ENCODE results near the gene WFIKKN2. TPM values are rescaled to one million over a fixed set of nuclear protein-coding genes. Genes with fewer than 3 reads are reported as not detected.

The WFIKKN2 gene
- total RNA-seq, 1 donor from 2014 or later, result not detected

GRCh38 chr17:50867363-50868139, 32.2 kb downstream of the WFIKKN2 start:
- Histone ChIP-seq H3K27me3 (ENCODE audit: control insufficient read depth, insufficient read depth, low read length) (no peaks in the 10 kb centered on the region), H3K36me3 (ENCODE audit: control insufficient read depth, insufficient read depth, low read length) (no peaks in the 10 kb centered on the region), H3K4me3 (ENCODE audit: low read depth, low read length) (peak overlapping the region; percentile 78)
- DNase-seq (ENCODE audit: low read depth), result peak; percentile 79
- TF ChIP-seq CTCF (IDR thresholded peaks at IDR 0.05; ENCODE audit: insufficient read depth, low read length, poor library complexity, severe bottlenecking), result no peak

GRCh38 chr17:50868140-50868438, 32.7 kb downstream of the WFIKKN2 start:
- H3K4me3 ChIP-seq (ENCODE audit: low read depth, low read length), result peak overlapping the region; percentile 78
- DNase-seq (ENCODE audit: low read depth), result no peak
- no peaks in the 10 kb centered on the region for H3K36me3 ChIP-seq (ENCODE audit: control insufficient read depth, insufficient read depth, low read length)
- no peaks in the 10 kb centered on the region for H3K27me3 ChIP-seq (ENCODE audit: control insufficient read depth, insufficient read depth, low read length)
- no peak for TF ChIP-seq CTCF (IDR thresholded peaks at IDR 0.05; ENCODE audit: insufficient read depth, low read length, poor library complexity, severe bottlenecking)

GRCh38 chr17:50868602-50869001, 33.2 kb downstream of the WFIKKN2 start:
- Histone ChIP-seq H3K27me3 (ENCODE audit: control insufficient read depth, insufficient read depth, low read length) (no peaks in the 10 kb centered on the region), H3K4me3 (ENCODE audit: low read depth, low read length) (peak overlapping the region; percentile 78), H3K36me3 (ENCODE audit: control insufficient read depth, insufficient read depth, low read length) (no peaks in the 10 kb centered on the region)
- DNase-seq (ENCODE audit: low read depth), result no peak
- no peak for TF ChIP-seq CTCF (IDR thresholded peaks at IDR 0.05; ENCODE audit: insufficient read depth, low read length, poor library complexity, severe bottlenecking)

GRCh38 chr17:50871364-50871763, 36.0 kb downstream of the WFIKKN2 start:
- Histone ChIP-seq H3K27me3 (ENCODE audit: control insufficient read depth, insufficient read depth, low read length) (no peaks in the 10 kb centered on the region), H3K4me3 (ENCODE audit: low read depth, low read length) (no peak overlapping the region), H3K36me3 (ENCODE audit: control insufficient read depth, insufficient read depth, low read length) (no peaks in the 10 kb centered on the region)
- DNase-seq (ENCODE audit: low read depth), result no peak
- no peak for TF ChIP-seq CTCF (IDR thresholded peaks at IDR 0.05; ENCODE audit: insufficient read depth, low read length, poor library complexity, severe bottlenecking)

GRCh38 chr17:50871898-50872297, 36.5 kb downstream of the WFIKKN2 start:
- H3K27me3 ChIP-seq (ENCODE audit: control insufficient read depth, insufficient read depth, low read length), result no peaks in the 10 kb centered on the region
- TF ChIP-seq CTCF (IDR thresholded peaks at IDR 0.05; ENCODE audit: insufficient read depth, low read length, poor library complexity, severe bottlenecking), result no peak
- H3K4me3 ChIP-seq (ENCODE audit: low read depth, low read length), result no peak overlapping the region
- no peak for DNase-seq (ENCODE audit: low read depth)
- H3K36me3 ChIP-seq (ENCODE audit: control insufficient read depth, insufficient read depth, low read length), result no peaks in the 10 kb centered on the region

Measured in kidney epithelial cell (primary cell).